H1 (cell line): ENCODE measurements around the gene DDOST. TPM values are rescaled to one million over a fixed set of nuclear protein-coding genes. Genes with fewer than 3 reads are reported as not detected.

ENCODE experiments used
- POLR2A ChIP-seq, 2 experiments: IDR thresholded peaks; 1 replicate in 1 of 2; 2 replicates in 1 of 2; pipeline ENCODE4 v1.6.1; 2011; ENCODE audit warnings: low read depth in 2 of 2, low read length in 2 of 2, mild to moderate bottlenecking in 2 of 2; ENCODE audit errors: control extremely low read depth in 1 of 2
- polyA plus RNA-seq, 7 experiments: library from polyadenylated mRNA; depleted of rRNA in 3 of 7; stranded (reverse) in 5 of 7; unstranded in 2 of 7; fragments of >200 nt in 5 of 7; fragments of 200-250 nt in 2 of 7; gene quantifications; 1 replicate in 5 of 7; 2 replicates in 1 of 7; 4 replicates in 1 of 7; pipeline versions ENCODE4 v1.2.1 to v1.2.3, GENCODE V29; 2011 to 2013; ENCODE audit warnings: missing spikeins in 2 of 7, mixed read lengths in 2 of 7
- total RNA-seq: library from RNA; stranded (reverse); fragmentation: NEBNext Ultra II Directional; extraction: Animal tissue kit (Norgen Biotek cat#: 25700); gene quantifications from 2 replicates; pipeline ENCODE4 v1.2.1, GENCODE V29; 2021
- TF ChIP-seq, protein P1 (sequence below): fragments of 300-600 bp; sonication (generic); IDR thresholded peaks from 2 replicates; pipeline ENCODE4 v1.7.1; 2012; ENCODE audit warnings: low read length, moderate library complexity, mild to moderate bottlenecking, inconsistent platforms; ENCODE audit not compliant: insufficient replicate concordance

The DDOST gene
- total and polyA plus RNA-seq, 2 of the 8 experiments (the other 6 are each of a cell fraction or from before 2014, with no cell fraction given): 253 to 336 TPM

DNA sequence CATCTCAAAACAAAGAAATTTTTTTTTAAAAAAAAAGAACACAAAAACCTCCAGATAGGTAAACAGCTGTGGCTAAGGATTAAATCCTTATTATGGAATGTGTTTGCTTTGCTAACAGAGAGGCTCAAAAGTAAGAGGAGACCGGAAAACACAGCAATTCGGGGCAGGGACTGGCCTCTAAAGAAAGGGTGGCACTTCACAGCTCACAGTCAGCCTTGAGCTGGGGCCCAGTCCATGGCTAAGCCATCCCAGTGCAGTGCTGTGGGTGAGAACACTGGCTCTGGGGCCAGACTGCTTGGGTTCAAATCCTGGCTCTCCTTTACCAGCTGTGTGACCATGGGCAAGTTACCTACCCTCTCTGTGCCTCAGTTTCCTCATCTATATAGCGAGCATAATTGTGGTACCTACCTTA, 28.5 kb upstream of the DDOST start (continued):
- TF ChIP-seq, protein P1, sequence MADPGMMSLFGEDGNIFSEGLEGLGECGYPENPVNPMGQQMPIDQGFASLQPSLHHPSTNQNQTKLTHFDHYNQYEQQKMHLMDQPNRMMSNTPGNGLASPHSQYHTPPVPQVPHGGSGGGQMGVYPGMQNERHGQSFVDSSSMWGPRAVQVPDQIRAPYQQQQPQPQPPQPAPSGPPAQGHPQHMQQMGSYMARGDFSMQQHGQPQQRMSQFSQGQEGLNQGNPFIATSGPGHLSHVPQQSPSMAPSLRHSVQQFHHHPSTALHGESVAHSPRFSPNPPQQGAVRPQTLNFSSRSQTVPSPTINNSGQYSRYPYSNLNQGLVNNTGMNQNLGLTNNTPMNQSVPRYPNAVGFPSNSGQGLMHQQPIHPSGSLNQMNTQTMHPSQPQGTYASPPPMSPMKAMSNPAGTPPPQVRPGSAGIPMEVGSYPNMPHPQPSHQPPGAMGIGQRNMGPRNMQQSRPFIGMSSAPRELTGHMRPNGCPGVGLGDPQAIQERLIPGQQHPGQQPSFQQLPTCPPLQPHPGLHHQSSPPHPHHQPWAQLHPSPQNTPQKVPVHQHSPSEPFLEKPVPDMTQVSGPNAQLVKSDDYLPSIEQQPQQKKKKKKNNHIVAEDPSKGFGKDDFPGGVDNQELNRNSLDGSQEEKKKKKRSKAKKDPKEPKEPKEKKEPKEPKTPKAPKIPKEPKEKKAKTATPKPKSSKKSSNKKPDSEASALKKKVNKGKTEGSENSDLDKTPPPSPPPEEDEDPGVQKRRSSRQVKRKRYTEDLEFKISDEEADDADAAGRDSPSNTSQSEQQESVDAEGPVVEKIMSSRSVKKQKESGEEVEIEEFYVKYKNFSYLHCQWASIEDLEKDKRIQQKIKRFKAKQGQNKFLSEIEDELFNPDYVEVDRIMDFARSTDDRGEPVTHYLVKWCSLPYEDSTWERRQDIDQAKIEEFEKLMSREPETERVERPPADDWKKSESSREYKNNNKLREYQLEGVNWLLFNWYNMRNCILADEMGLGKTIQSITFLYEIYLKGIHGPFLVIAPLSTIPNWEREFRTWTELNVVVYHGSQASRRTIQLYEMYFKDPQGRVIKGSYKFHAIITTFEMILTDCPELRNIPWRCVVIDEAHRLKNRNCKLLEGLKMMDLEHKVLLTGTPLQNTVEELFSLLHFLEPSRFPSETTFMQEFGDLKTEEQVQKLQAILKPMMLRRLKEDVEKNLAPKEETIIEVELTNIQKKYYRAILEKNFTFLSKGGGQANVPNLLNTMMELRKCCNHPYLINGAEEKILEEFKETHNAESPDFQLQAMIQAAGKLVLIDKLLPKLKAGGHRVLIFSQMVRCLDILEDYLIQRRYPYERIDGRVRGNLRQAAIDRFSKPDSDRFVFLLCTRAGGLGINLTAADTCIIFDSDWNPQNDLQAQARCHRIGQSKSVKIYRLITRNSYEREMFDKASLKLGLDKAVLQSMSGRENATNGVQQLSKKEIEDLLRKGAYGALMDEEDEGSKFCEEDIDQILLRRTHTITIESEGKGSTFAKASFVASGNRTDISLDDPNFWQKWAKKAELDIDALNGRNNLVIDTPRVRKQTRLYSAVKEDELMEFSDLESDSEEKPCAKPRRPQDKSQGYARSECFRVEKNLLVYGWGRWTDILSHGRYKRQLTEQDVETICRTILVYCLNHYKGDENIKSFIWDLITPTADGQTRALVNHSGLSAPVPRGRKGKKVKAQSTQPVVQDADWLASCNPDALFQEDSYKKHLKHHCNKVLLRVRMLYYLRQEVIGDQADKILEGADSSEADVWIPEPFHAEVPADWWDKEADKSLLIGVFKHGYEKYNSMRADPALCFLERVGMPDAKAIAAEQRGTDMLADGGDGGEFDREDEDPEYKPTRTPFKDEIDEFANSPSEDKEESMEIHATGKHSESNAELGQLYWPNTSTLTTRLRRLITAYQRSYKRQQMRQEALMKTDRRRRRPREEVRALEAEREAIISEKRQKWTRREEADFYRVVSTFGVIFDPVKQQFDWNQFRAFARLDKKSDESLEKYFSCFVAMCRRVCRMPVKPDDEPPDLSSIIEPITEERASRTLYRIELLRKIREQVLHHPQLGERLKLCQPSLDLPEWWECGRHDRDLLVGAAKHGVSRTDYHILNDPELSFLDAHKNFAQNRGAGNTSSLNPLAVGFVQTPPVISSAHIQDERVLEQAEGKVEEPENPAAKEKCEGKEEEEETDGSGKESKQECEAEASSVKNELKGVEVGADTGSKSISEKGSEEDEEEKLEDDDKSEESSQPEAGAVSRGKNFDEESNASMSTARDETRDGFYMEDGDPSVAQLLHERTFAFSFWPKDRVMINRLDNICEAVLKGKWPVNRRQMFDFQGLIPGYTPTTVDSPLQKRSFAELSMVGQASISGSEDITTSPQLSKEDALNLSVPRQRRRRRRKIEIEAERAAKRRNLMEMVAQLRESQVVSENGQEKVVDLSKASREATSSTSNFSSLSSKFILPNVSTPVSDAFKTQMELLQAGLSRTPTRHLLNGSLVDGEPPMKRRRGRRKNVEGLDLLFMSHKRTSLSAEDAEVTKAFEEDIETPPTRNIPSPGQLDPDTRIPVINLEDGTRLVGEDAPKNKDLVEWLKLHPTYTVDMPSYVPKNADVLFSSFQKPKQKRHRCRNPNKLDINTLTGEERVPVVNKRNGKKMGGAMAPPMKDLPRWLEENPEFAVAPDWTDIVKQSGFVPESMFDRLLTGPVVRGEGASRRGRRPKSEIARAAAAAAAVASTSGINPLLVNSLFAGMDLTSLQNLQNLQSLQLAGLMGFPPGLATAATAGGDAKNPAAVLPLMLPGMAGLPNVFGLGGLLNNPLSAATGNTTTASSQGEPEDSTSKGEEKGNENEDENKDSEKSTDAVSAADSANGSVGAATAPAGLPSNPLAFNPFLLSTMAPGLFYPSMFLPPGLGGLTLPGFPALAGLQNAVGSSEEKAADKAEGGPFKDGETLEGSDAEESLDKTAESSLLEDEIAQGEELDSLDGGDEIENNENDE: no peak
- no peak for TF ChIP-seq POLR2A (IDR thresholded peaks at IDR 0.05; ENCODE audit: control extremely low read depth in 1 of 2, low read depth in 2 of 2, low read length in 2 of 2)
